GM19395 (cell line): Measurements from ENCODE around the gene GJD3.

ENCODE experiments used
- ATAC-seq: cut with Tn5 transposase; IDR thresholded peaks from one replicate; pipeline ENCODE4 v1.9.1; 2021; ENCODE audit warnings: mild to moderate bottlenecking, moderate library complexity; ENCODE audit not compliant: unreplicated experiment

The GJD3 gene

DNA sequence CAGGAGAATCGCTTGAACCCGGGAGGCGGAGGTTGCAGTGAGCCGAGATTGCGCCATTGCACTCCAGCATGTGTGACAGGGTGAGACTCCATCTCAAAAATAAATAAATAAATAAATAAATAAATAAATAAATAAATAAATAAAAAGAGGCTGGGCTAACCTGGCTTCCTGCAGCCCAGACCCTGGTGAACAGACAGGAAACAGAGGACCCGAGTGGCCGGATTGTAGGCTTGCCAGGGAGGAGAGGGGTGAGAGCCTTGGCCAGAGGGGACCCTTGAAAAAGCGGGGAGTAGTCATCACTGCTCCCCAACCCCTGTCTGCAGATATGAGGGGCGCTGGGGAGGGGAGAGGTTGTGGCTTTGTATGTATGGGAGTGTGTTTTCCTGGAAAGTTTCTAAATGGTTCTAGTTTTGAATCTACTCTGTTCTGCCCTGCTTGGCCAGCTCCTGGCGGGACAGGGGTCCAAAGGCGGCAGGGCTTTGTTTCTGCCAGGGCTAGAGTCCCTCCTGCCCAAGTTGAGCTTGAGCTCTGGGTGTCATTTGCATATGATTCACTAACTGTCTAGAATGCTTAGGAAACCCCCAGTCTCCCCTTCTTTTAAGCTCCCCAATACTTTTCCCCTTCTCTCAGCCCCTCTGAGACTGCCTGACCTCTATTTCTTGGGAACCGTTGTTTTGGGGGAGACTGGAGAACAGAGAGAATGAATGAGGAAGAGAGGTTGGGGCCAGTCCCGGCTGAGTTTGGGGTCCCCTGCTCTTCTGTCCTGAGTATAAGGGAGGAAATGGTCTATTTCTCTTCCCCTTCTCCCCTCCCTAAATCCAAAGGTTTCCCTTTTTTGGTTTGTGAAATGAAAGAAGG lies 39.2 kb downstream of the GJD3 start:
- no peak for ATAC-seq

DNA sequence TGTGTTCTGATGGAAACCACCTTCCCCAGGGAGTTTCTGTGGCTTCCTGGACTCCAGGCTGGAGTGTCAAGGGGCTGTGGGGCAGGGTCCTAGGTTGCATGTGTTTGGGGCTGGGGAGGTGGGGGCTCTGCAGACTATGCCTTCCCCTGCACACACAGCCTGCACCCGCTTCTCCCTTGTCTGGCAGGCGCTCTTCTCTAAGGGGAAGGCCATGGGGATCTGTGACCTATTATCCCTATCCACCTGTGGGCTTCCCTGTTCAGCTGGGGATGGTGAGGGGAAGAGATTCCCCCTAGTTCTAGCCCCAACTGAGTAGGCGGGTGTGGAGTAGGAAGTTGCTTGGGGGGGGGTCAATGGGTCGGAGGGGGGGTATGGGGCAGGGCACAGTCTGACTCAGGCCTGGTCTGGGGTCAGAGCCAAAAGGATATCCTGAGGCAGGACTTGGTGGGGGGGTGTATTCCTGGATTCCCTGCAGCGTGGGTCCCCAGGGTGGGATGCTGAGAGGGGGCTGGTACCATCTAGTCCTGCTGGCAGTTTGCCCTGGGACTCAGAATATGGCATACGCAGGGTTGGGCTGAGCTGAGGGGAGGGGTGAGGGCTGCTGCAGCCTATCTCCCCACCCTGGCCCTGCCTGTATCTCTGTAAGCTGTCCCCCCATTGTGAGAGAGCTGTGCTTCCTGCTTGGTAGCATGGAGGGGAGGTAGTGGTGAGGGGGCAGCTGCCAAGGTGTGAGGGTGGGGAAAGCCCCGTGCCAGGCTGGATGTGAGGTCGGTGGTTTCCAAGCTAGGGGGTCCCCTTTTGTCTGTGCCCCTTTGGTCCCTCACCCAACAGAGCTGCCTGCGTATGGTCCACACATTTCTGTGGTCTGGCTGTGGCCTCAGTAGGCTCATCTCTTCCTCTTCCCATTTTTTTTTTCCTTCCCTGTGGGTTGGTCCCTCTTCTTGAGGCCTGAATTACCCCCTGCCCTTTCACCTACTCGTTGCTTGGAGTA lies 40.9 kb downstream of the GJD3 start:
- ATAC-seq, result no peak

- peak; percentile 38 for ATAC-seq
Observed at GRCh38 chr17:40322358-40323315, 41.9 kb downstream of the GJD3 start.

GRCh38 chr17:40321961-40322357 lies 42.6 kb downstream of the GJD3 start:
- no peak for ATAC-seq

GRCh38 chr17:40321524-40321929 lies 43.0 kb downstream of the GJD3 start:
- no peak for ATAC-seq

- ATAC-seq, result no peak
Observed at GRCh38 chr17:40320756-40321523, 43.6 kb downstream of the GJD3 start.

DNA sequence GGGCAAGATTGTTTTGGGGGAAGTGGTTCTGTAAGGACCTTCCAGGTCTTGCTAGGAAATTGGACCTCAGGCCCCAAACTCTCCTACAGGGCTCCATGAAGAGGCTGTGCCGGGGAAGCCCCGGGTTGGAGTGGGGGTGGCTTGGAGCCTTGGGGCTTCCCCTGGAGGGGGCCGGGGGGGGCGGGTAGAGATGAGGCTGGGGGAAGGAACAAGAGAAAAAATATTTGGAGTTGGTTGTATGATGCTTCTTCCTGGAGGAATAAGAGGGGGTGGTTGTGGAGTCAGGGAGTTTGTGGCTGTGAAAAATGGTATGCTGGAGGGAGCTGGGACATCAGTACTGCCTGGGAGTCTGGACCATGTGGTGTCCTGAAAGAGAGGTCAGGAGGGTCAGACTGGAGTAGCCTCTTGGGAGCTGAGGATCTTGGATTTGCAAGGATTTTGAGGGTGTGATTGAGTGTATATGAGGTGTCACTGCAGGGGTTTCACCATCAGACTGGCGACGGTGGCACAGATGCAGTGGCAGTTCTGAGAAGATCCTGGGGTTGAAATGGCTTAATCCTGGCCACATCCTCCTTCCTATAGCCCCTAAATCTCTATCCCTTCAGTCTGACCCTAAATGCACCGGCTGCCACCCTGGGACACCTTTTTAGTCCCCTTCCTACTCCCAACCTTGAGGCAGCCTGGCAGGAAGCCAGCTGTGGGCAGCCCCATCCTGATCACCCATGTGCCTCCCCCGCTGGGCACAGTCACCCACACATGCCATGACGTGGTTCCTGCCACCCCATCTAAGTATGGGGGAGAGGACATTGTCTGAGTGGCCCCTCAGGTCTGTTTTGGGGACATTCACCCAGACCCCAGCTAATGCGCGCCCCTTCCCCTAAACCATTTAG lies 44.6 kb downstream of the GJD3 start:
- ATAC-seq, result no peak

GRCh38 chr17:40318830-40319391 lies 45.6 kb downstream of the GJD3 start:
- ATAC-seq, result no peak

DNA sequence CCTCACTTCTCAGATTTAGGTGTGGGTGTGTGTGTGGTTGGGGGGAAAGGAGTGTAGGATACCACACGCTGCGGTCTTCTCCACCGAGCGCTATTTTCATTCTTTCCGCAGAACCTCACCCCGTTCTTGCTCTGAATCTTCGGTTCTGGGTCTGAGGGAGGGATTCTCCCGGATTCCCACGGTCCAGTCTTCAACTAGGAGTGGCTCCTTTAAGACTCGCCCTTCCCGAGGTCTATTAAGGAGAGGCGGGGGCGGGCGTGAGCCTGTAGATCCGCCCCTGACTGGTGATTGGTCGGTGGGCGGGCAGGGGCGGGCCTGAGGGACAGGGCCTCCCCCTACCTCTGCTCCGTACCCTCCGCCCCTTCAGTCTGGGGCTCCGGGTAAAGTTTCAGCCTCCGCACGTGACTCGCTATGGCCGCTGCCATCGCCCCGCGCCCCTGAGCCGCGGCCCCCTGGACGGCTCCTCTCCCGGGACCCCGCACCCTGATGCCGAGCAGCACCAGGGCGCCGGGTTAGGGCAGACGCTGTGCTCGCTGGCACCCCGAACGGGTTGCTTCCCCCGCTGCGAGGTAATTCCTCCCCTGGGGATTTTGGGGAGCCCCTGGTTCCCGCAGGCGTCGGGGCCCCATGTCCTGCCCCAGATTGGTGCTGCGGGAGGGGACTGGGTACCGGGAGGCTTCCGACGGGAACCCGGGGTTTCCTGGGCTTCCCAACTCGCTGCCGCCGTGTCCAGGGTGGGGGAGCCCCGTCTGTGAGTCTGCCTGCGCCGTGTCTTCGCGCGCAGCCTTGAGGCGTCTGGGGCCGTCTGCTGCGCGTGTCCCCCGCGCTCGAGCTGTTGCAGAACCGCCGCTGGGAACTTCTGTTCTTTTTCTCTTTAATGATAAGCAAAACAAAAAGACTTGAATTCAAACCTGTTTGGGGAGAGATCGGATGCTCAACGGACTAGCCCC lies 46.4 kb downstream of the GJD3 start:
- peak; percentile 53 for ATAC-seq

DNA sequence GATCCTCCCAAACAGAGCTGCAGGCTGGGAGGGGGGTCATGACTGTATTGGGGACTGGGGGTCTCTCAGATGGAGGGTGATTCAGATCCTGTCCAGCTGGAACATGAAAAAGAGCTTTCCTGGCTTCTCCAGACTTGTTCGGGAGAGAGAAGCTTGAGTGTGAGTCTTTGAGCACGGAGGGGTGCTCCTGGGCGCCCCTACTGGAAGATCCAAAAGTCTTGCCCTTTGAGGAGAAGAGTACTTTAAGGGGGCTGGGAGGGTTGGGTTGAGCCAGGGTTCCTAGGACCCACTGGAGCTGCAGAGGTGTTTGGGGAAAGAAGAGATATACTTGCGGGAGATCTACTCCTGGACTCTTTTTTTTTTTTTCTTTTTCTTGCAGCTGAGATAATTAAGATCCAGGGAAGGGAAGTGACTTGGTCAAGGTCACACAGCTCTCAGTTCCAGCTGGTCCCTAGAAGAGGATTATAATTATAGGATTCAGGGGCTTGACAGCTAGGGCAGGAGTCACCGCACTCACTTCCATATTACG lies 47.1 kb downstream of the GJD3 start:
- ATAC-seq, result no peak

DNA sequence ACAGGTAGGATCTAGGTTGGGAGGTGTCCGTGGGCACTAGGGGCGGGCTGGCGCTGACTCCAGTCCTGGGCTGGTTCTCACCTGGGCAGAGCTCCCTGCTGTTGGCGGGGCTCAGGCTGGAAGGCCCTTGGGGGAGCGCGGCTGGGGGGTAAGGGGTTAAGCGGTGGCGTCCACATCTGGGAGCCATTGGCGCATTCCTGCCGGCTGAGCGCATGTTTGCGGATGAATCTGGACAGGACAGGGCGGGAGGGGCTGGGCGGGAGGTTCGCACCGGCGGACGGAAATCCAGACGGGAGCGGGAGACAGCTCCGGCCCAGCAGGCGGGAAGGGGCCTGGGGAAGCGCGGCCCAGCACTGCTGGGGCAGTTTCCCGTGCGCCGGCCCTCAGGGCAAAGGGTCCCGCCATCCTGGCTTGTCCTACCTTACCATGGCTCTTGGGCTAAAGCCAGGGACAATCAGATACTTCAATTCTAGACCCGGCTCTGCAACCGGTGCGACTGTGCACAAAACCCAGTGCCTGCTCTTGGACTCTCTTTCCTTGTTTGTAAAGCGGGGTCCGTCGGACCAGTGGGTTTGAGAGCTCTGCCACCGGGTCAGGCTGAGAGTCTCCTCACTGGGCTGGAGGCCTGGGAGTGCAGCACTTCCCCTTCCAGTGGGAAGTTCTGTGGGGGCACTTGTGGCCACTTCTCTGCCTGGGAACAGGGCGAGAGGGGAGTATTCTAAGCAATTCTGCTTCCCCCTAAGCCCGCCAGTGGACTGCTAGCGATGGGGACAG lies 47.8 kb downstream of the GJD3 start:
- no peak for ATAC-seq

DNA sequence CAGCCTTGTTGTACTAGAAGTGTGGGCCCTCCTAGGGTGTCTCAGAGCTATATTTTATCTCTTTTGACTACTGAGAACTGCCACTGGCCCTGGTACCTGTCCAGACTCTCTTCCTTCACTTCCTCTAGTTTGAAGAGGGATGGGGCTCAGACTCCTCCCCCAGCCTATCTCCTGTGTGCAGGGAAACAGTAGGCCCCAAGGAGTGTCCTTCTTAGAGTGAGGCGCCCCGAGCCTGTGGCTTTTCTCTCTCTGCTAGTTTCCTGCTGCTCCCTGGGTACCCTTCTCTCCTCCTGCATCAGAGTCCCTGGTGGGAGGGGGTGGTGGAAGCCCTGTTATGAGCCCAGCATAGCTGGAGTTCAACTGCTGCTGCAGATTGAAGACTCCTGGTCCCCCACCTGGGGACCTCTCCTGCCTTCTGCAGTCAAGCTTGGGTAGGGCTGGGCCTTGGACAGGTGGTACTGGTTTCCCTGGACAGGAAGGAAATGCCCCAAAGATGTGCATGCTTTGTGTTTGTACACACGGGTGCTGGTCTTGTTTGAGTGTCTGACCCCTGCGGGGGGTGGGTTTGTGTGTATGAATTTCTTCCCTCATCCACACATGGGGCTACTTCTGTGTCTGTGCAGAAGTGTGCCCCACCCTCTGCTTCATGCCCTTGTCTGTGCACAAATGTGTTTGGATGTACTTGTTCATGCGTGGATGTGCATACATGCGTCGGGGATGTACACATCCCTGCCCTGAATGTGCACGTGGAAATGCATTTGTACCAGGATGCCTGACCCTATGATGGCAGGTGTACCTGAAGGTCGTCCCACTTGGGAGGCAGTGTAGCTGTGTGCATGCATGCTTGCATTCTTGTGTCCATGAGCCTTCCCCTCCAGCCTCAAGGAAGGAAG lies 48.6 kb downstream of the GJD3 start:
- no peak for ATAC-seq

DNA sequence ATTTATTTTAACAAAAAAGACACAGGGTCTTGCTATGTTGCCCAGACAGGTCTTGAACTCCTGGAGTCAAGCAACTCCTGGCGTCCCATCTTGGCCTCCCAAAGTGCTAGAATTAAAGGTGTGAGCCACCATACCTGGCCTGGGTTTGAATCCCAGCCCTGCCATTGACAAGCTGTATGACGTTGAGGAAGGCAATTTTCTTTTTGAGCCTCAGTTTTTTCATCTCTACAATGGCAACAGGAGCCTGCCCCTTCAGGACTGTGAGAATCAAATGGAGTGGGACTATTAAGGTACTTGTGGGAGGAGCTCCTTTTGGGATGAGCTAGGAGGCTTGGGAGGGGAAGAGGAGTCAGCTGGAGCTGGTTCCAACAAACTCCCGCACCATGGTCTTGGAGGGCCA lies 49.3 kb downstream of the GJD3 start:
- no peak for ATAC-seq

GRCh38 chr17:40314584-40314956 lies 50.0 kb downstream of the GJD3 start:
- ATAC-seq, result no peak
